ENCODE measurements around the gene VPS41.

VPS41 gene

DNA sequence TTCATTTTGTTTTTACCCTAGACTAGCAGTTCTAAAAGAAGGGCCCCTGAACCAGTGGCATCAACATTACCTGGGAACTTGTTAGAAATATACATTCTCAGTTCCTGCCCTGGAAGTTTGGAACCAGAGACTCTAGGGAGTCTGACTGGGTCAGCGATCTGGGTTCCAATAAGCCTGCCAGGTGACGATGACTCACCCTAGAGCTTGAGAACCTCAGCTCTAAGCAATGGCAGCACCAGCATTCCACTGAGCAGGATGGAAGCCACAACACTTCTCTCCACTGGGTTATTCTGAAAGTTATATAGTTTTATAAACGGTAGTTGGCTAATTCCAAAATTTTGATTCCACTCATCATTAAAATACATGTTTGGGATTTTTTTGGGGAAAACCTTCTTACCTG, 180.8 kb downstream of the VPS41 start (continued):
- TF ChIP-seq ZNF580 (tag by site-specific recombination; IDR thresholded peaks at IDR 0.05): no peak
- TF ChIP-seq ZNF473 (tag by site-specific recombination; IDR thresholded peaks at IDR 0.05): no peak
- no peak for TF ChIP-seq ZBTB7A (tag by site-specific recombination; IDR thresholded peaks at IDR 0.05; ENCODE audit: low read depth)
- no peak for TF ChIP-seq RBAK (tag by site-specific recombination; IDR thresholded peaks at IDR 0.05)
- TF ChIP-seq ZNF510 (tag by site-specific recombination; IDR thresholded peaks at IDR 0.05; ENCODE audit: insufficient replicate concordance): no peak

GRCh38 chr7:38727184-38727940, 181.6 kb downstream of the VPS41 start:
- no peaks in the 10 kb centered on the region for H3K4me1 ChIP-seq (ENCODE audit: control insufficient read depth, insufficient read depth, low read length)
- H3K27ac ChIP-seq (ENCODE audit: extremely low read depth, low read depth, low read length): no peak overlapping the region
- no peaks in the 10 kb centered on the region for H3K9me3 ChIP-seq (ENCODE audit: control insufficient read depth, insufficient read depth, low read depth, low read length)
- peaks cover 0 to 24% of the 10 kb centered on the region in 2 experiments; a peak in 2 of 3 replicates for H3K36me3 ChIP-seq (ENCODE audit: control insufficient read depth in 2 of 2, insufficient read depth in 1 of 2, low read length in 2 of 2)
- no peak for TF ChIP-seq GLI4 (tag by site-specific recombination; IDR thresholded peaks at IDR 0.05)
- no peak for TF ChIP-seq ZNF623 (tag by site-specific recombination; IDR thresholded peaks at IDR 0.05)
- no peak for TF ChIP-seq PRDM6 (tag by site-specific recombination; IDR thresholded peaks at IDR 0.05)
- no peak for TF ChIP-seq KLF9 (tag by site-specific recombination; IDR thresholded peaks at IDR 0.05; ENCODE audit: low read depth)
- TF ChIP-seq MEIS1 (CRISPR knock-in tag; IDR thresholded peaks at IDR 0.05; ENCODE audit: borderline replicate concordance): no peak
- no peak for TF ChIP-seq ZNF292 (tag by site-specific recombination; IDR thresholded peaks at IDR 0.05; ENCODE audit: borderline replicate concordance, low read depth)
- ChIA-PET CTCF (interaction anchor here (0.6 kb wide), 1 partner anchor 365 kb away, joined by 3 read pairs; no protein-coding TSS in a partner anchor), POLR2A (no interaction called here)
- no peak overlapping the region for H3K4me3 ChIP-seq (ENCODE audit: low read depth, low read length)

- CTCF ChIA-PET: no interaction called here
- no peak overlapping the region for H3K27ac ChIP-seq (ENCODE audit: extremely low read depth, low read depth, low read length)
- peaks cover 0 to 24% of the 10 kb centered on the region in 2 experiments; a peak in 2 of 3 replicates for H3K36me3 ChIP-seq (ENCODE audit: control insufficient read depth in 2 of 2, insufficient read depth in 1 of 2, low read length in 2 of 2)
- no peak overlapping the region for H3K4me3 ChIP-seq (ENCODE audit: low read depth, low read length)
- no peaks in the 10 kb centered on the region for H3K4me1 ChIP-seq (ENCODE audit: control insufficient read depth, insufficient read depth, low read length)
- no peaks in the 10 kb centered on the region for H3K9me3 ChIP-seq (ENCODE audit: control insufficient read depth, insufficient read depth, low read depth, low read length)
- POLR2A ChIA-PET: no interaction called here
- TF ChIP-seq ZNF112 (tag by site-specific recombination; IDR thresholded peaks at IDR 0.05) (no peak), ZNF311 (tag by site-specific recombination; IDR thresholded peaks at IDR 0.05; ENCODE audit: borderline replicate concordance) (no peak), MEIS1 (CRISPR knock-in tag; IDR thresholded peaks at IDR 0.05; ENCODE audit: borderline replicate concordance) (no peak), ZFP41 (tag by site-specific recombination; IDR thresholded peaks at IDR 0.05; ENCODE audit: borderline replicate concordance) (no peak), ZNF791 (tag by site-specific recombination; IDR thresholded peaks at IDR 0.05) (no peak), ZNF324 (tag by site-specific recombination; IDR thresholded peaks at IDR 0.05) (no peak), ZNF223 (tag by site-specific recombination; IDR thresholded peaks at IDR 0.05) (no peak), ZNF843 (tag by site-specific recombination; IDR thresholded peaks at IDR 0.05) (no peak), SALL2 (tag by site-specific recombination; IDR thresholded peaks at IDR 0.05; ENCODE audit: borderline replicate concordance) (no peak), MYNN (tag by site-specific recombination; IDR thresholded peaks at IDR 0.05; ENCODE audit: borderline replicate concordance) (no peak), ZNF544 (tag by site-specific recombination; IDR thresholded peaks at IDR 0.05) (no peak), RBAK (tag by site-specific recombination; IDR thresholded peaks at IDR 0.05) (no peak), ZSCAN5A (tag by site-specific recombination; IDR thresholded peaks at IDR 0.05) (no peak), ZNF239 (tag by site-specific recombination; IDR thresholded peaks at IDR 0.05) (no peak)
- TF ChIP-seq, protein P1, sequence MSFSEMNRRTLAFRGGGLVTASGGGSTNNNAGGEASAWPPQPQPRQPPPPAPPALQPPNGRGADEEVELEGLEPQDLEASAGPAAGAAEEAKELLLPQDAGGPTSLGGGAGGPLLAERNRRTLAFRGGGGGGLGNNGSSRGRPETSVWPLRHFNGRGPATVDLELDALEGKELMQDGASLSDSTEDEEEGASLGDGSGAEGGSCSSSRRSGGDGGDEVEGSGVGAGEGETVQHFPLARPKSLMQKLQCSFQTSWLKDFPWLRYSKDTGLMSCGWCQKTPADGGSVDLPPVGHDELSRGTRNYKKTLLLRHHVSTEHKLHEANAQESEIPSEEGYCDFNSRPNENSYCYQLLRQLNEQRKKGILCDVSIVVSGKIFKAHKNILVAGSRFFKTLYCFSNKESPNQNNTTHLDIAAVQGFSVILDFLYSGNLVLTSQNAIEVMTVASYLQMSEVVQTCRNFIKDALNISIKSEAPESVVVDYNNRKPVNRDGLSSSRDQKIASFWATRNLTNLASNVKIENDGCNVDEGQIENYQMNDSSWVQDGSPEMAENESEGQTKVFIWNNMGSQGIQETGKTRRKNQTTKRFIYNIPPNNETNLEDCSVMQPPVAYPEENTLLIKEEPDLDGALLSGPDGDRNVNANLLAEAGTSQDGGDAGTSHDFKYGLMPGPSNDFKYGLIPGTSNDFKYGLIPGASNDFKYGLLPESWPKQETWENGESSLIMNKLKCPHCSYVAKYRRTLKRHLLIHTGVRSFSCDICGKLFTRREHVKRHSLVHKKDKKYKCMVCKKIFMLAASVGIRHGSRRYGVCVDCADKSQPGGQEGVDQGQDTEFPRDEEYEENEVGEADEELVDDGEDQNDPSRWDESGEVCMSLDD (tag by site-specific recombination; IDR thresholded peaks at IDR 0.05): no peak
- TF ChIP-seq, protein P2, sequence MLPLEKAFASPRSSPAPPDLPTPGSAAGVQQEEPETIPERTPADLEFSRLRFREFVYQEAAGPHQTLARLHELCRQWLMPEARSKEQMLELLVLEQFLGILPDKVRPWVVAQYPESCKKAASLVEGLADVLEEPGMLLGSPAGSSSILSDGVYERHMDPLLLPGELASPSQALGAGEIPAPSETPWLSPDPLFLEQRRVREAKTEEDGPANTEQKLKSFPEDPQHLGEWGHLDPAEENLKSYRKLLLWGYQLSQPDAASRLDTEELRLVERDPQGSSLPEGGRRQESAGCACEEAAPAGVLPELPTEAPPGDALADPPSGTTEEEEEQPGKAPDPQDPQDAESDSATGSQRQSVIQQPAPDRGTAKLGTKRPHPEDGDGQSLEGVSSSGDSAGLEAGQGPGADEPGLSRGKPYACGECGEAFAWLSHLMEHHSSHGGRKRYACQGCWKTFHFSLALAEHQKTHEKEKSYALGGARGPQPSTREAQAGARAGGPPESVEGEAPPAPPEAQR (tag by site-specific recombination; IDR thresholded peaks at IDR 0.05): no peak
These were observed 185.7 kb downstream of the VPS41 start for GRCh38 chr7:38723327-38723726.

All from HEK293 (cell line).